H1 (cell line): ENCODE results near the gene KIF25. TPM values are rescaled to one million over a fixed set of nuclear protein-coding genes. Genes with fewer than 3 reads are reported as not detected.

Experiments
- ATF2 ChIP-seq: IDR thresholded peaks from 2 replicates; pipeline ENCODE4 v1.6.1; 2012; ENCODE audit warnings: low read length, inconsistent platforms
- EGR1 ChIP-seq: IDR thresholded peaks from 2 replicates; pipeline ENCODE4 v1.6.1; 2011; ENCODE audit warnings: low read depth, low read length, borderline replicate concordance
- FOSL1 ChIP-seq: IDR thresholded peaks from 2 replicates; pipeline ENCODE4 v1.6.1; 2011; ENCODE audit warnings: mild to moderate bottlenecking, low read depth, low read length, moderate library complexity; ENCODE audit not compliant: insufficient read depth
- GABPA ChIP-seq: IDR thresholded peaks from 2 replicates; pipeline ENCODE4 v1.6.1; 2011; ENCODE audit warnings: mild to moderate bottlenecking, low read length, moderate library complexity, borderline replicate concordance; ENCODE audit not compliant: insufficient read depth
- JUND ChIP-seq: IDR thresholded peaks from 2 replicates; pipeline ENCODE4 v1.6.1; 2011; ENCODE audit warnings: mild to moderate bottlenecking, improper control_type of control experiment, low read length
- polyA plus RNA-seq, 7 experiments: library from polyadenylated mRNA; depleted of rRNA in 3 of 7; stranded (reverse) in 5 of 7; unstranded in 2 of 7; fragments of >200 nt in 5 of 7; fragments of 200-250 nt in 2 of 7; gene quantifications; 1 replicate in 5 of 7; 2 replicates in 1 of 7; 4 replicates in 1 of 7; pipeline versions ENCODE4 v1.2.1 to v1.2.3, GENCODE V29; 2011 to 2013; ENCODE audit warnings: missing spikeins in 2 of 7, mixed read lengths in 2 of 7
- total RNA-seq: library from RNA; stranded (reverse); fragmentation: NEBNext Ultra II Directional; extraction: Animal tissue kit (Norgen Biotek cat#: 25700); gene quantifications from 2 replicates; pipeline ENCODE4 v1.2.1, GENCODE V29; 2021

The KIF25 gene
- total and polyA plus RNA-seq, 2 of the 8 experiments (the other 6 are each of a cell fraction or from before 2014, with no cell fraction given): 1.5 to 2.0 TPM

- TF ChIP-seq EGR1 (no peak), FOSL1 (no peak), JUND (no peak), GABPA (no peak), ATF2 (no peak)
Measured at GRCh38 chr6:168014428-168014827, 17.0 kb downstream of the KIF25 start (continued).
